RCC 7860 (cell line): ENCODE results near the gene OPALIN.

Experiments used
- DNase-seq: peaks from one replicate; pipeline ENCODE4 v3.0.0-alpha.2; 2015; ENCODE audit warnings: low spot score
- FAIRE-seq: peaks from 2 replicates; lab custom pipeline; 2012; peaks lifted over from hg19 to GRCh38; lab: Jason Lieb, UNC

OPALIN gene

DNA sequence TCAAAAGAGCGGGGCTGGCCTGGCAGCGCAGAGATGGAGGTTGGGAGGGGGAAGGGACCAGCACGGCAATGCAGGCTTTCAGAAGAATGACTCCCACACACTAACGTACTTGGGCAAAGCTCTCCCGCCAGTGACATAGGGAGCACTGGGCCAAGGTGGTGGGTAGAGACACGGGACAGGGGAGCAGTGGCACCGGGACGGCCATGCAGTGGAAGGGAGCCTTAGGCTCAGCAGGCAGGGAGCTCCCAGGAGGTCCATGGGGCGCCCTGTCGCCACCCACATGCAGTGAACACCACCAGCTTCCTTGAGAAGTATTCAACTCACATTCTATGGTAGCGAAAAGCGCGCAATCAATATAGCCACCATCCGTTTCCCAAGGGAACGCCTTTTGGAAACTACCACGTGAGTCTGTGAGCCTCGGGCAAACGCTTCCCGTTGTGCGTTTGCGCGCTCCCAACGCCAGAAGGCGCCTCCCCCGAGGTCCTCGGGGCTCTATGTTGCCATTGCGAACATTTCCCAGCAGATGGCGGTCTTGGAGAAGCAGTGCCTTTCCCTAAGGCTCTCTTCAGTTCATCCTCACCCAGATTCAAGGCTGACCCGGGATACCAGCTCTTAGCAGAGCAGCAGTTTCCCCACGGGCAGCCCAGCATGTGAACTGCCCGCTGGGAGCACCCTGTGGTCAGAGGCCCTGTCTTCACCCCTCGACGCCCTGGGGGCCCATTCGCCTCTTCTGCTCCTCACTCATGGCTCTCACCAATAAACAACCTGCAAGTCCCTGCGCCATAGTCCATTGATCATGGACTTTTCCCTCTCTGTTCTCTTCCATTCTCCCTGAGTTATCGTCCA is 16.4 kb upstream of the OPALIN start:
- DNase-seq, result peak; percentile 77
- FAIRE-seq, result peak; percentile 78

DNA sequence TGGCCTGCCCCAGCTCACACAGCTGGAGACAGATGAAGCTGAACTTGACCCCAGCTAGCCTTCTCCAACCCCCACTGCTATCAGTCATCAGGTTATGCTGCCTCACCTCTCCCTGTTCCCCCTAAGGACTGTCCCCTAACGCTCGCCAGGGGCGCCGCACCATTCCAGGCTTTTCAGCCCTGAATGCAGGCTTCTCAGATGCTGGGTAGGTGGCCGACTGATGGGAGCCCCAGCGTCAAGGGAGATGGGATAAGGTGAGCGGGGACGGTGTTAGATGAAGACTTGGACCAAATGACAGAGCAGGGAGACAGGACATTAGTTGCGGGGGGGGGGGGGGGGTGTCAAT is 15.8 kb upstream of the OPALIN start:
- DNase-seq (no peak), FAIRE-seq (no peak)

GRCh38 chr10:96374004-96374403 is 15.2 kb upstream of the OPALIN start:
- DNase-seq, result no peak
- FAIRE-seq, result no peak

DNA sequence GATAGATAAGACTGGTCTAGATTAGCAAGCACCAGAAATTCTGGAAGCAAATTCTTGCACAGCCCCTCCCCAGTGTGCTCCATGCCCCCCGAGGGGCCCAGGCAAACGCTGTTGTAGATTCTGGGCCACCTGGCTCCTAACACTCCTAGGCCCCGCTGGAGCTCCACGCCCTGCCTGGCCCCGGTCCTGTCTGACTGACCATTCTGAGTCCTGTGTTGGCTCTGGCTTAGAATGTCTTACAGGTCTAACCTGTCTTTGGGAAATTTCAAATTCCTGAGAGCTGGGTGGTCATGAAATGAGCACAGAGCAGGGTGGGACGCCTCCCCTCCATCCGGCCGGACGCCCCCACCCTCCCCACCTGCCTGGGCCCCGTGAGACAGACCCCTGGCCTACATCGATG is 12.6 kb upstream of the OPALIN start:
- no peak for DNase-seq
- no peak for FAIRE-seq

- DNase-seq (peak; percentile 57), FAIRE-seq (peak; percentile 10)
Measured at GRCh38 chr10:96370584-96371157, 11.9 kb upstream of the OPALIN start.

GRCh38 chr10:96369890-96370583 is 11.2 kb upstream of the OPALIN start:
- FAIRE-seq, result peak; percentile 41

DNA sequence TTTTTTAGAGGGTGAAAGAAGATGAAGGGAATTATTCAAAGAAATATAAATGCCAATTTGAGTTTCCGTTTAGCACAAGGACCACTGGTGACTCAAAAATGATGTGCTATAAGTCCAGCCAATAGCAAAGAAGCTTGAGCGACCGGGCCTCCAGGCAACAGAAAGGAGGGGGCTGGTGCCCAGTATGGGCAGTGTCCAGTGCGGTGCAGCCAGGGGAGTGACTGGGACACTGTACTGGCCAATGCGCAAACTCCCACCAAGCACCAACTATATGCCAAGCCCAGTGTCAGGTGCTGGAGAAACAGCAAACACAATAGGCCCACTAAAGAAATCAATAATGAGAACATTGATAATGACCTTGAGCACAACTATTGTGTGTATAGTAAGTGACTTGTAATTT is 10.2 kb upstream of the OPALIN start:
- no peak for DNase-seq
- no peak for FAIRE-seq

More at GRCh38 chr10:96369890-96370583, 11.2 kb upstream of the OPALIN start:
- DNase-seq, result peak; percentile 80

DNA sequence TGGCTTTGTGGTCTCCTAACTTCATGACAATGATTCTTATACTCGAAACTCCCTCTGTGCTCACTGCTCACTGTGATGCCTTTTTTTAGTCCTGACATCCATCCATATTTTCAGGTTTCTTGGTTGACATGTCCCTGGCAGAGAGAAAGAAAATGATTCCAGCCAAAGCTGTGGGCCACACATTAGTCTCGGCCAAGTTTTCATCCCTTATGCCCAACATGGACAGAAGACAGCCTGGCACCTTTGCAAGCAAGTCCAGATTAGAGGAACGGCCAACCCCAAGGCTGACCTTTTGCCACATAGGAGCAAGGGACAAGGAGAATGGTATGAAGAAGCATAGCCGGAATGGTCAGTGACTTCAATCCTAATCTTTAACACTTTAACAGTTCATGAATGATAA is 8.7 kb upstream of the OPALIN start:
- DNase-seq, result no peak
- FAIRE-seq, result no peak

DNA sequence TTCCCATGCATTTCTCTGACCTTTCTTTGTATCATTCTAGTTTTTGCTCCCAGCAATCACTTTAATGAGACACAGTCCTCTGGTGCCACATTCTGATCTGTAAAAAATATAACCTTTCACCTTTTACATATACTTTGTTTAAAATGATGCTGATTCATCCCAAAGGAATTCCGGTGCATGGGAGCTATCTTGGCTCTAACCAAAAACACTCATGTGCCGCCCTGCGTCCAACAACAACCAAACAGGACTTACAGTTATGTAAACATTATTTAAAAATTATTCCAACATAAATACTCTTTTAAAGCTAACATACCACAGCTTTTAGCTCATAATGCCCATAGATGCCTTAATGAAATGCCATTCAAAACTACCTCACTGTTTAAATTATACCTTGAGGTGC is 7.7 kb upstream of the OPALIN start:
- DNase-seq (no peak), FAIRE-seq (no peak)

- FAIRE-seq (no peak), DNase-seq (no peak)
Measured at GRCh38 chr10:96365571-96365970, 6.8 kb upstream of the OPALIN start.

- DNase-seq, result no peak
- FAIRE-seq, result no peak
Measured at GRCh38 chr10:96360766-96361165, 2.0 kb upstream of the OPALIN start.

- no peak for FAIRE-seq
- DNase-seq, result no peak
Measured at GRCh38 chr10:96360331-96360730, 1.5 kb upstream of the OPALIN start.

- FAIRE-seq, result no peak
- DNase-seq, result no peak
Measured at GRCh38 chr10:96359616-96360015, 814 bp upstream of the OPALIN start.

GRCh38 chr10:96357038-96357620 is 1.7 kb downstream of the OPALIN start:
- DNase-seq (no peak), FAIRE-seq (no peak)

GRCh38 chr10:96352582-96352981 is 6.2 kb downstream of the OPALIN start:
- FAIRE-seq (no peak), DNase-seq (no peak)

DNA sequence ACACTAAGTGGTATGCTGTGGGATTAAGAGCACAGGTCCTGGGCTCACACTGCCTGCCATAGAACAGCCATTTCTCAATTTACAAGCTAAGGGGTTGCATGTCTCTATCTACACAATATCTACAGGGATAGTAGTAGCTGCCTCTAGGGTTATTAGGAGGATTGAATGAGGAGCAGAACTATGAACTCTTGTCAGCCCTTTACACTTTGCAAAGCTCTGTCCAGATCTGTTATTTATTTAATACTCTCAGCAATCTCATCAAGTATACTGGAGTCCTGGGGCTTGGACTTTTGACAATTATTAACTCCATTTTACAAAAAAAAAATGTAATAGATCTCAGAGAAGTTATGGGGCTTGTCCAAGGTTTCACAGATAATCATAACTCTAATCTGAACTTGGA is 6.8 kb downstream of the OPALIN start:
- FAIRE-seq, result no peak
- DNase-seq, result no peak

DNA sequence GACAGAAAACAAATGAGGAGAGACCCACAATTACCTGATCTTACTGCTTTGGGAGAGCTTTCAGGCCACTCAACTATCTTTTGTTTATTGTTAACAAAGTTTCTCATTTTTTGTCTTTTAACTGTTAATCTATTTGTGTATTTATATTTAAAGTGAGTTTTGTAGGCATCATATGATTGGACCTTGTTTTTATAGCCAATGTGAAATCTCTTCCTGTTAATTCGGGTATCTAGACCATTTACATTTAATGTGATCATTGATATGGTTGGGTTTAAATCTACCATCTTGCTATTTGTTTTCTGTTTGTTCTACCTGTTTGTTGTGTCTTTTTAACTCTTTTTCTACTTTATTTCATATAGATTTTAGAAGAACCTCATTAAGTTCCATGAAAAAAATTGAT is 12.5 kb downstream of the OPALIN start:
- no peak for DNase-seq
- no peak for FAIRE-seq

DNA sequence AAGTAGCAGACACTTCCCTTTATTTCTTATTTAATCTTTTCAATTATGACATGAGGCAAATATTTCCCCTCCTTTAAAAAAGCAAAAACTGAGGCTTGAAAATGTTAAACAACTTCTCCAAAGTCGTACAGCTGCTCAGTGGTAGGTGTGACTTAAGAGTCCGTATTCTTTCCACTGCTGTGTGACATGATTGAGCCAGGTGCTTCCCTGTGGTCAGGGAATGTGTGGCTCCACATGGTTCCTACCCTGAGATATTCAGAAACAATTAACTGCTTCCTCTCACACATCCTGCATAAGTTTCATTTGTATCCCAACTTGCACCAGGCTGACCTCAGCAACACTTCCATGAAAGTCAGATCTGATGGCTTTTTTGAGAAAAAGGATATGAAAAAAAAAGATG is 13.6 kb downstream of the OPALIN start:
- no peak for DNase-seq
- FAIRE-seq, result no peak

DNA sequence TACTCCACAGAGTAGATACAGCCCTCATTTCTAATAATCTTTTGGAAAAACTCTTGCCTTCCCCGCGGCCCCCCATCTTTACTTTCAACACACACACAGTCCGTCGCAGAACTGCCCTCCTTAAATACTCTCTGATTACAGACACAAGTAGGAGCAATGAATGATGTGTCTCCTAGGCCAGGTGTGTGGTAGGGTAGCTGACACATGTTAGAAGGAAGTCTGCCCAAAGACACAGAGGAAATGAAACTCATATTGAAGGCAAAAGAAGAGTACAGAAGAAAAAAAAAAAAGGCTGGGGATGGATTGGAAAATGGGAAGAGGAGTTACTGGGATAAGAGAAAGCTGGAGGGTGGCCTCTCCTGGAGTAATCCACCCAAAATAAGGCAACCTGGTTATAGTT is 14.6 kb downstream of the OPALIN start:
- DNase-seq (no peak), FAIRE-seq (no peak)

DNA sequence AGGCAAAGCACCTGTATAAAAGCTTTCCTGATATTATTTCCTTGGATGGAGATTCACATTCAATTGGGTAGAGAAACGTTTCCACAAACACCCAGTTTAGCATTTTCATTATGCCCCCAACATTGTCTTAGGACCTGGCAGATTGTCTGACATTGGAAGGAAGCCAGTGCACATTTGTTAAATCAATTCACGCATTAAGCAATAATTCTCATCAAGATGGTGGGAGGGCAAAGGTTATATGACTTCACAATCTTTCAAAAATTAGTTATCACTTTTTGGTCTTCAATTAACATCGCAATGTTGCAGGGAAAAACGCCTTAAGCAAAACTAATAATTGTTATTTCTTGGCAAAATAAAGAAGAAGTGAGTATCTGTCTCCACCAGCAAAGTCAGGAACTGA is 16.4 kb downstream of the OPALIN start:
- FAIRE-seq, result no peak
- no peak for DNase-seq
